Measurements from ENCODE around the gene TC2N. TPM values are rescaled to one million over a fixed set of nuclear protein-coding genes. Genes with fewer than 3 reads are reported as not detected.

The TC2N gene
- total and polyA plus RNA-seq, 2 experiments from 2014 or later, result 0.05 to 0.77 TPM

- H3K36me3 ChIP-seq, result no peaks in the 10 kb centered on the region
- no peaks in the 10 kb centered on the region for H3K4me1 ChIP-seq (ENCODE audit: low read depth)
- H3K27me3 ChIP-seq, result no peaks in the 10 kb centered on the region
- no peaks in the 10 kb centered on the region for H3K9me3 ChIP-seq (ENCODE audit: low read depth)
- no peak overlapping the region for H3K27ac ChIP-seq
- DNase-seq (ENCODE audit: low read depth in 1 of 2, low spot score in 1 of 2), result no peak
- no peak for TF ChIP-seq CTCF (IDR thresholded peaks at IDR 0.05; ENCODE audit: low read depth, low read length)
- no peak overlapping the region for H3K4me3 ChIP-seq
Measured at GRCh38 chr14:91904956-91905645, 37.8 kb upstream of the TC2N start.

- H3K4me3 ChIP-seq, result no peak overlapping the region
- no peaks in the 10 kb centered on the region for H3K4me1 ChIP-seq (ENCODE audit: low read depth)
- H3K36me3 ChIP-seq, result no peaks in the 10 kb centered on the region
- no peaks in the 10 kb centered on the region for H3K27me3 ChIP-seq
- no peak for DNase-seq (ENCODE audit: low read depth in 1 of 2, low spot score in 1 of 2)
- no peak for TF ChIP-seq CTCF (IDR thresholded peaks at IDR 0.05; ENCODE audit: low read depth, low read length)
- H3K9me3 ChIP-seq (ENCODE audit: low read depth), result no peaks in the 10 kb centered on the region
- H3K27ac ChIP-seq, result no peak overlapping the region
Measured at GRCh38 chr14:91904483-91904882, 37.1 kb upstream of the TC2N start.

GRCh38 chr14:91903070-91903469 is 35.7 kb upstream of the TC2N start:
- Histone ChIP-seq H3K9me3 (ENCODE audit: low read depth) (no peaks in the 10 kb centered on the region), H3K36me3 (no peaks in the 10 kb centered on the region), H3K27ac (no peak overlapping the region), H3K27me3 (no peaks in the 10 kb centered on the region), H3K4me1 (ENCODE audit: low read depth) (no peaks in the 10 kb centered on the region), H3K4me3 (no peak overlapping the region)
- no peak for TF ChIP-seq CTCF (IDR thresholded peaks at IDR 0.05; ENCODE audit: low read depth, low read length)
- no peak for DNase-seq (ENCODE audit: low read depth in 1 of 2, low spot score in 1 of 2)

- no peaks in the 10 kb centered on the region for H3K4me1 ChIP-seq (ENCODE audit: low read depth)
- TF ChIP-seq CTCF (IDR thresholded peaks at IDR 0.05; ENCODE audit: low read depth, low read length), result no peak
- no peak for DNase-seq (ENCODE audit: low read depth in 1 of 2, low spot score in 1 of 2)
- no peak overlapping the region for H3K4me3 ChIP-seq
- no peak overlapping the region for H3K27ac ChIP-seq
- H3K36me3 ChIP-seq, result no peaks in the 10 kb centered on the region
- no peaks in the 10 kb centered on the region for H3K9me3 ChIP-seq (ENCODE audit: low read depth)
- H3K27me3 ChIP-seq, result no peaks in the 10 kb centered on the region
Measured at GRCh38 chr14:91902336-91902735, 35.0 kb upstream of the TC2N start.

- DNase-seq (ENCODE audit: low read depth in 1 of 2, low spot score in 1 of 2), result no peak
- Histone ChIP-seq H3K36me3 (no peaks in the 10 kb centered on the region), H3K4me3 (no peak overlapping the region), H3K4me1 (ENCODE audit: low read depth) (no peaks in the 10 kb centered on the region), H3K27ac (no peak overlapping the region), H3K27me3 (no peaks in the 10 kb centered on the region), H3K9me3 (ENCODE audit: low read depth) (no peaks in the 10 kb centered on the region)
- TF ChIP-seq CTCF (IDR thresholded peaks at IDR 0.05; ENCODE audit: low read depth, low read length), result no peak
Measured at GRCh38 chr14:91901449-91902226, 34.3 kb upstream of the TC2N start.
